HG03521 (cell line): ENCODE results near the gene KCNQ4.

Experiments
- ATAC-seq: cut with Tn5 transposase; IDR thresholded peaks from one replicate; pipeline ENCODE4 v1.9.1; 2021; ENCODE audit warnings: mild to moderate bottlenecking, moderate library complexity; ENCODE audit not compliant: unreplicated experiment

Gene KCNQ4

DNA sequence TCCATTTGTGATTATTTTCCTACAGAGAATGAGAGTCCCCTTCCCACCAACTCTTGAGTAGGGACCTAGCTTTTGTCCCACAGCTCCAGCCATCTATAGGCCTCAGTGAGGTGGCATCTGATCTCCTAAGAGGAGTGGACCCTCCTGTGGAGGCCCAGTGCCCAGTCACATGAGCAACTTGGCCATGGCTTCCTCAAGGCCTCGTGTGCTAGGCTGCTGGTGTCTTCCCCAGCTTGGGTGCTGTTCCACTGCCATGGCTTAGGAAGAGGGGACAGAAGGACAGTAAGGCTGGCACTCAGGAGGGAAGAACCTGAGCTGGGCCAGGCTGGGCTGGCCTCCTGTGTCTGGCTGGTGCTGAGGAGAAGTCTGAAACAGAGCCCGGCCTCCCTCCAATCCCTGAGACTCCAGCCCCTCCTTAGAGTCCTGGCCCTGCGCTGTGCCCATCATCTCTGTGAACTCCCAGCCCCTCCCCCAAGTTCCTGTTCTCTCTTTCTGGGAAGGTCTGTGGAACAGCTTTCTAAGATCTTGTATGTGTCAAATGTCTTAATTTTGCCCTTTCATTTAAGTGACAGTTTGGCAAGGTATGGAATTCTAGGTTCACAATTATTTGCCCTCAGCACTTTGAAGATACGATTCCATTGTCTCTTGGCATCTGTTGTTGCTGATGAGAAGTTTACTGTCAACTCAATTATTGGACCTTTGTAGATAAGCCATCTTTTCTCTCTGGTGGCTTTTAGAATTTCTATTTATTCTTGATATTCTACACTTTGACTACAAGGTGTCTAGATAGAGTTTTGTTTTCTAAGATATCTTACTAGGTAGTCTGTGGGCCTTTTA lies 7.1 kb upstream of the KCNQ4 start:
- ATAC-seq = no peak

DNA sequence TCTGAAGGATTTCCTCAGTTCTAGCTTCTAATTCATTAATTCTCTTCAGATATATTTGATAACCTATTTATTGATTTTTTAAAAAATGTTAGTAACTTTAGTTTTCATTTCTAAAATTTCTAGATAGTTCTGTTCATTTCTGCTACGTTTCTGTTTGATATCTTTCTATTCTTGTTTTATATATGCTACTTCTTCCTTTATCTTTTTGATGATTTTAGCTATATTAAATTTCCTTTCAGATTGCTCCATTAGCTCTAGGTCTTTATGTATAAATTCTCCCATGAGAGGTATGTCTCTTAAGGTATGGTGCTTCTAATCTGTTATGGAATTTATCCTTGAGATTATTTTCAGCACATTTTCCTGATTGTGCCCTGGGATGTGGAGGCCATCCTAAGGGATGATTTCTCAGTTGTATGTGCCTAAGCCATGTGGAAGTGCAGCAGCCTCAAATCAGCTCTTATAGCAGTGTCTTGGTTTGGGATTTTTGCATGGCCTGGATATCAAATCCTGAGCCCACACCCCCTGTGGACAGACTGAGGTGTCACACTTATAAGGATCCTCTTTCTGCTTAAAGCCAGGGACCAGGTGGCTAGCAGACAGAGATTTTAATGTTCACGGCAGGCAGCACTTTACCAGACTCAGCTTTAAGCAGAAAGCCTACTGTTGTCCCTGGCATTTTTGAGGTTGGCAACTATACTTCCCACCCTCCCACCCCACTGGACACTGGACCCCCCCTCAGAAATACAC lies 6.2 kb upstream of the KCNQ4 start:
- ATAC-seq = no peak

DNA sequence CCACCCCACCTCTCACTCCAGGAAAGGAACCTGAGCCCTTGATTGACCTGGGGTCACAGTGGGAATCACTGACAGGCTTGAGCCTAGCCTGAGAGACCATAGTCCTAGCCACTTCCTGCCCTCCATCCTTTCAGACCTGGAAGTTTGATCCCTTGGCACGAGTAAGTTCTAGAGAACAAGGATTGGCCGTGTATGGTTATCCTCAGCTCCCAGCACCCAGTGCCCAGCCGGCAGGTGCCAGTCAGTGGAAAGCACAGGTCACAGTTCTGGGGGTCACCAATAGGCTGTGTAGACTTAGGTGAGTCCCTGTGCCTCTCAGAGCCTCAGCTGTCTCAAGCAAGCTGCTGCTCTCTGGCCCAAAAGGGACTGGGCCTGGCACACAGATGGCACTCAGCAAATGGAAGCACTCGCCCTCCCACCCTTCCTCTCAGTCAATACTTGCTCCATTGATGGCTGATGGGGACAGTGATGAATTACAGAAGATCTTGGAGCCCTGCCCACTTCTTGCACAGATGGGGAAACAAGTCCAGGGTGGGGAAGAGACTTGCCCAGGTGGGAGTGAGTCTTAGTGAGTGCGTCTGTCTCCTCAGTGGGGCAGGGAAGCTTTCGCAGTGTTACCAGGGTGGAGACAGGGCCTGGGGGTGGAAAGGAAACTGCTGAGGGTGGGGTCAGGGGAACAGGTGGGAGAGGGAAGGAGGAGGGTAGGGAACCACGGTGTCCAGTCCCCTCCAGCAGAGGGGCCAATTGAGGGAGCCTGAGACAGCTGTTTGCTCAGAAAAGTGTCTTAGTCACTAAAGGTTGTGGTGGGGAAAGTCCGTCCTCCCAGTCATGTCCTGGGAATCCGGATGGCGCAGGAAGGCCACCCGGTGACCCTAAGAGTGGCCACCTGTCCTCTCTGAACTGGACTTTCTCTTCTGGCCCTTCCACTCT lies 2.6 kb upstream of the KCNQ4 start:
- no peak for ATAC-seq

DNA sequence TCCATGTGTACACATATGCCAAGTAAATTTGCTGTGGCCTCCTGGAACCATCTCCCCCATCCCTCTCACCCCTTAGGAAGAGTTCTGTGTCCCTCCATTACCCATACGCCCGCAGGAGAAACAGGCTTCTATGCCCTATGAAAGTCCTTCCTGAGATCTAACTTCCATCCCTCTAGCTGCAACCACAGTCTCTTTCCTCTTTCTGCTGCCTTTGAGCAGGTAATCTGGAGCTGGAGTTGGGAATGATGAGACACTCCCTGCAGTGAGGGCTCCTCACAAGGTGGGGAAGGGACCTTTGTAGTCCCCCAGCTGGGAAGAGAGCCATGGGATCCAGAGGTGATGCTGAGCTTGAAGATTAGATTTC lies 2.0 kb upstream of the KCNQ4 start:
- no peak for ATAC-seq

DNA sequence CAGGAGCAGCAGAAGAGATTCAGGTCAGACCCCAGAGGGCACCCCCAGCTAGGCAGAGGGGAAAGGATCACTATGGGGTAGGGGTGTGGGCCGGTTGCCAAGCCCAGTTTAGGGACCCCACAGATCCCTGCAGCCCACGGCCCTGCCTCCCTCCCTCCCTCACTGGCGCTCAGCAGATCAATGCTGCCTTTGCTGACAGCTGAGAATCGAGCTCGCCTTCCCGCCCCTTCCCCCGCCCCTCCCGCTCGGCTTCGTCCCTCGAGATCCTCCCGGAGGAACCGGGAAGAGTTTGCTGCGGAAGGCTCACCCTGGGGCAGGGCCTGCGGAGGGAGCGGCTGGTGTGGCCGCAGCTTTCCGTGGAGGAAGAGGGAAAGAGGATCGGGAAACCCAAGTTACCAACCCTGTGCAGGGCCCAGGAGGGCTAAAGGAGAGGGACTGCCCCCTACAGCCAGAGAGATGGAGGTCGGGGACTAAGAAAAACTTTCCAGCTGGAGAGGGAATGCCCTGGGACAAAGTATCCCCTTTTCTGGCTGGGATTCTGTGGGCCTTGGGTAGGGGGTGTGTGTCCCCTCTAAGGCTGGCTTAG lies 1.1 kb upstream of the KCNQ4 start:
- no peak for ATAC-seq

DNA sequence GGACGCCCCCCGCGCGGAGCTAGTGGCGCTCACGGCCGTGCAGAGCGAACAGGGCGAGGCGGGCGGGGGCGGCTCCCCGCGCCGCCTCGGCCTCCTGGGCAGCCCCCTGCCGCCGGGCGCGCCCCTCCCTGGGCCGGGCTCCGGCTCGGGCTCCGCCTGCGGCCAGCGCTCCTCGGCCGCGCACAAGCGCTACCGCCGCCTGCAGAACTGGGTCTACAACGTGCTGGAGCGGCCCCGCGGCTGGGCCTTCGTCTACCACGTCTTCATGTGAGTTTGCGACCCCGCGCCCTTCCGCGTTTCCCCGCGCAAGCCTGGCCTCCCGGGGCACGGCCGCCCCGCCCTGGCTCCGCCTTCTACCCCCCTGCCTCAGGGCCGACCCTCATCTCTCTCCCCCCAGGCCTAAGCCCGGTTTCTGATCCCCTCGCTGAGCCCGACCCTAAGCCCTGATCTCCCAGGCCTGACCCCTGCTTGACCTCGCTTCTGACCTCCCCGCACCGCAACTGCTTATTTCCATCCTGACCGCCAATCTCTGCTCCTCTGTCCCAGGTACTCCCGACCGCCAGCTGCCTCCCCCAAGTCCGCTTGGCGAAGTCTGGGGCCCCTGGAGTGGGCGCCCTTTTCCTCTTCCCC lies 669 bp downstream of the KCNQ4 start:
- no peak for ATAC-seq

DNA sequence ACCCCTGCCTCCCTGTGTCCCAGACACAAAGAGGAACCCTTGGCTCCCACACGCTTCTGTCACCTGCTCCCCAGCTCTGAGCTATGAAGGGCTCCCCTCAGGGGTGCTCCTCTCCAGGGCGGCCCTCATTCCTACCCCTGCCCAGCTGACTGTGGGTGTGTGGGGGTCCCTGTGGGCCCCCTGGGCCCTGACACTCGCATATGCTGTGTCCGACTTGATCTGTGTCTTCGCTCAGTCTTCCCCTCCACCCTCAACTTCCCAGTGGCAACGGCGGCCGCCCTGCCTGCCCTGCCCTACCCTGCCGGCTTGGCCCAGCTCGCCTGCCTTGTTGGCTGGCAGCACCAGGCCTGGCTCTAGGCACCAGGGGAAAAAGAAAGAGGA lies 1.2 kb downstream of the KCNQ4 start:
- no peak for ATAC-seq

DNA sequence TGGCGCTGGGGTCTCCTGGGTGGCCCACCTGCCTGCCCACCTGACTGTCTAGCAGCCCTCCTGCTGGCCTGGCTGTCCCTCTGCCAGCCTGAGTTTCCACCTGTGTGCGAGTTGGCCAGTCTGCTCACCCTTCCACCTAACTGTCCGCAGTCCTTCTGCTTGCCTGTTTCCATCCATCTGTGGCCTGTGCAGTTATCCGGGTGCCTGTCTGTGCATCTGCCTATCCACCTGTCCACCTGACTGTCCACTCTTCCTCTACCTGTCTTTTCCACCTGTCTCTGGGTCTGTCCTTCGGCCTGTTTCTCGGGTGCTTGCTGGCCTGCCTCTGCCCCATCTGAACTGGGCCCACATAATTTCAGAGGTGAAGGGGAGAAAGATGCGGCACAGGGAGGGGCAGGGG lies 1.9 kb downstream of the KCNQ4 start:
- ATAC-seq = no peak

DNA sequence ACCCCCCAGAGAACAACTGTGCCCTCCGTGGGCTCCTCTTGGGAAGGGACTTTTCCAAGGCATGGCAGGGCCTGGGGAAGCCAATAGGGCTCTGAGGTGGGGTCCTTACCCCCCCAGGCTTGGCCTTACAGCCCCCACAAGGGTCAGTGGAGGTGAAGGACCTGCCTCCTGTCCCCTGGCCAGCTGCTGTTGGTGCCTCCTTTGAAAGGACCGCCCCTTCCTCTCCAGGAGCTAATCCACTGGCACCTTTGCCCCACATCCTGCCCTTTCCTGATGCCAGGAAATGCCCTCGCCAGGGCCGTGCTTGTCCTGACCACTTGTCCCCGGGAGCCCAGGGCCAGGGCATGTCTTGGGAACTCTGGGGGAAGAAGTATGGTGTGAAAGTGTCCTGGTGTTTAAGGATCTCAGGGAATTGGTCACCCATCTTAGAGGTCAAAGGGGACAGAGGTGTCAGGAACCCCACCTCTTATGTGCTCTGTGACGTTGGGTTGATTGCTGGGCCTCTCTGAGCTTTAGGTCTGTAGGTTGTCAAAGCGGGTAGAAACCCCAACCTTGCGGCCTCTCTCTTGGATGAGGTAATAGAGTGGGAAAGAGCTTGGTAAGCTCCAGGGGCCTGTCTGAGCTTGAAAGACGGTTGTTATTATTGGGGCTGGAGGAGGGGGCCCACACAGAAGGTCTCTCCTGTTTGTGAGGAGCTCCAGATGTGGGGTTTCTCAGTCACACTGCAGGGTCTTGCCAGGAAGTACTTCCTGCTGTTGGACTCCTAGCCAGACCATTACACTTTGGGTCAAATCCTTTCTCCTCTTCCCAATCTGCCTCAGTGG lies 2.8 kb downstream of the KCNQ4 start:
- ATAC-seq = no peak

DNA sequence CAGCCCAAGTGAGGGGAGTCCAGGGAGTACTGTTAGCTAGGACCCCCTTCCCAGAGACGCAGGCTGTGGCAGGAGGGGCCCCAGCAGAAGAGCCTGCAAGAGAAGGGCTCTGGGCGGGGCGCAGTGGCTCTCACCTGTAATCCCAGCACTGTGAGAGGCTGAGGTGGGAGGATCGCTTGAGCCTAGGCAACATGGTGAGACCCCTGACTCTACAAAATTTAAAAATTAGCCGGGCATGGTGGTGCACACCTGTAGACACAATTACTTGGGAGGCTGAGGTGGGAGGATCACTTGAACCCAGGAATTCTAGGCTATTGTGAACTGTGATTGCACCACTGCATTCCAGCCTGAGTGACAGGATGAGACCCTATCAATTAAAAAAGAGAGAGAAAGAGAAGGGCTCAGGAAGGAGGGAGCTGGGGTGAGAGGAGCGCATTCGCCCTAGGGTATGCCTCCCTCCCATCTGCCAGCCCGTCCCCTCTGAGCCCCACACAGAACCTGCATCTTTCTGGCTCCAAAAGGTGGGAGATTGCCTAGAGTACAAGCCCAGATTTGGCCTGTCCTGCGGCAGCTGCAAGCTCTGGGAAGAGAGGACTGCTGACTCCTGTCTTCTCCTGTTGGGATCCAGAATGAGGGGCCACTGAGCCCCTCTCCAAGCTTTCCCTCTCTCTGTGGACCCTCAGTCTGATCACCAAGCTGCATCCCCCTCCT lies 3.6 kb downstream of the KCNQ4 start:
- no peak for ATAC-seq

DNA sequence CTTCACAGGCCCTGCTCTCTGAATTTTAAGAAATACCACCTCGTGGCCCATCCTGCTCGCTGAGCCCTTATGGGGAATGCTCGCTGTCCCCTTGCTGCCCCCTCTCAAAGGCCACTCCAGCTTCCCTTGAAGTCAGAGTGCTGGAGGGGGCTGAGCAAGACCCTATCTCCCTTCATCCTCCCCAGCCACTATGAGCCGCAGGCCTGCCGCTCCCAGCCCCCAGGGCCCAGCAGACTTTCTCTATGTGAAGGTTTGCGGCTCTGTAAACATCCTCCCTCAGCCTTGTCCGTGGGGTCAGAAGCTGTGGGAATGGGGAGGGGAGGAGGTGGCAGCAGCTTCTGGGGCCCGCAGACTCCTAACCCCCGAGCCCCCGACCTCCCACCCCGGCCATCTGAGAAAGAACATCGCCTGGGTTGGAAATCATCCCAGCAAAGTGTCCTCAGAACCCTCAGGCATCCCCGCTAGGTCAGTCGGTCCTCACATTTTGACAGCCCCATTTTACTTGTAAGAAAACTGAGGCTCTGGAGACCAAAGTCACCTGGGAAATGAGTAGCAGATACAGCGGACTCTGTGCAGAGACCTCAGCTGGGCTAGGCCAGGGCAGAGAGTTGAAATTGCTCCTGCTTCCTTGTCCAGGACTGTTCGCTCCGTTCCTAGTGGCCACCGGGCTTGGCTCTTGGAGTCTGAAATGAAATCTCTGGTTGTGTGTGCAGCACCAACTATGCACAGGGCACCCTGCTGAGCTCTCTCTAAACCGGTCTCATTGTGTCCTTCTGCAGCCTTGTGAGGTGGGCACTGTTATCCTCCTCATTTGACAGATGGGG lies 4.4 kb downstream of the KCNQ4 start:
- no peak for ATAC-seq

DNA sequence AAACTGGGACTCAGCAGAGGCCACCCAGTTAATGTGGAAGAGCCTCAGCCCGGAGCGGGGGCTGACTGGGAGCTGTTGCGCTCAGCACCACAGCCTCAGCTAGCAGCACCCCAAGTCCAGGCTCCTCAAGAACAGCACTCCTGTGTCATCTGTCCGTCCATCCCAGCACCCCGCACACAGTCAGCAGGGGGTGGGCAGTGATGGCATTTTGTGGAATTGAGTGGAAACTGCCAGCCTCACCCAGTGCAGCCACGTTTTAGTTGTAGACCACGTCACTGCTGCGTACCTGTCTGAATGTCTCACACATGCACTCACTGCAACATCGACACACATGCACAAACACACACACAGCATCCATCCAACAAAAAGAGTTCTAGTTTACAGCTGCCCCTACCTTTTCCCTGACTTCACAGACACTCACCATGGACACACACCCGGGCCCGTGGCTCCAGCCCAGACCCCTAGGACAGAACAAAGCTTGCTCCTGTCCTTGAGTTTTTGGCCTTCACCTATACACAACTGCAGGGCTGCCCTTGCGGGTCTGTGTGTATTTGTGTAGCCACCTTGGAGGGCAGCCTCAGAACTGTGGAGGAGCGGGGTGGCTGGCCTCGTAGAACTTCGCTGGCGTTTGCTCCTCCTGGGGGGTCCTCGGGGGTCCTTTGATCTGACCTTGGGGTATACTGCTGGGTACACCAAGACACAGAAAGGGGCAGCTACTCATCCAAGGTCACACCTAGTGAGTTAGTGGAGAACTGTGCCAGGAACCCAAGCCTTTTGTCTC lies 5.2 kb downstream of the KCNQ4 start:
- no peak for ATAC-seq

DNA sequence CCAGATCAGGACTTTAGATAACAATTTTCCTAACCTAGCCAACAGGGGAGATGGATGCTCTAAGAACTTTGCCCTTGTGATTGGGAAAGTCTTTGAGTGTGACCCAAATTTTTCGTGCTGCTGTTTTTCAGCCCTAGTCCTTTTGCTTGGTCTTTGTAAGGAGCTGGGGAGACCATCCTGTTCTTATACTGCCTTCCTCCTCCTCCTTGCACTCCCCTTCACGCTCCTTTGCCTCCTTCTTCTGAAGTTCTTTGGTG lies 5.7 kb downstream of the KCNQ4 start:
- ATAC-seq = no peak

DNA sequence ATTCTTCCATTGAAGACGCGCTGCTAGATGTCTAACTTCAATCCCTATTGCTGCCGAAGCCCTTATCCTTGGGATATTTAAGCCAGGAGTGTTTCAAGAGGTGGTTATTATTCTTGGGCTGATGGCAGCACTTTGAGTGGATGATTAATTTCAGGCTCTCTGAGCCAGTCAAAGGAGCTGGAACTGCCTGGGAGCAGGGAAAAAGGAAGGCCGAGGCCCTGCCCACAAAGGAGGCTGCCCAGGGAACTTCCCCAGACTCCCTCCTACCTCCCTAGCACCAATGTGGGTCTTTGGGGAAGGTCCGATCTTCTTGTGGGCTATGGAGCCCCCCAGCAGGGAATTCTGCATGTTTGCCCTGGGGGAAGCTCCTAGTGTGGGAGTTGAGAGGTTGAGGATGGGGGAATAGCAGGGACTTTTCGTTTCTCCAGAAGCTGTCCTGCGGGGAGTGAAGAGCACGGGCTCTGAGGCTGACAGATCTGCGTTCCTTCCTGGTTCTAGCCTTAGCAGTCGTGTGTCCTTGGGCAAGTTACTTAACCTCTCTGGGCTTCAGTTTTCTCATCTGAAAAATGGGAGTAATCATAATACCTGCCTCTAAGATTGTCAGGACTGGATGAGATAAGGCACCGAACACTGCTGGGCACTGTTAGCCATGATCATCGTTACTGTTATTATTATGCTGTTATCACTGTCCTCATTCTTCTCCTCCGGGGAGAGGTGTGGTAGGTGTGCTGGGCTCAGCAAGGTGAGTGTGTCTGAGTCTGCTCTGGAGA lies 6.3 kb downstream of the KCNQ4 start:
- ATAC-seq = no peak

DNA sequence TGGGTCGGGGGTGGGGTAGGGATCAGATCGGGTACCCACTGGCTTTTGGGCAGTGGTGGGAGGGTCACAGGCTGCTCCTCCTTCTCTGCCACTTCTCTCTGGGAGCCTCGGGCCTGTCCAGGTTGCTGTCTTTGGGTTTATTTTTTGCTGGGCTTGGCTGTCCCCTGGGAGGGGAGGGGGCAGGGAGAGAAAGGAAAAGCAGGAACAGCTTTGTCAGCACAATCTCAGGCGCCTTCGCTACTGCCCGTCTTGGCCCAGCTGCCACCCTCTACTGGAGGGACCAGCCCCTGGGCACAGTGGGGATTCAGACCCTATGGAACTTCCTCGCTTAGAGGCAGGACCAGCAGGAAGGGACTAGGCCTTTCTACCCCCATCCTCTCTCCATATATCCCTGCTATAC lies 8.4 kb downstream of the KCNQ4 start:
- no peak for ATAC-seq

DNA sequence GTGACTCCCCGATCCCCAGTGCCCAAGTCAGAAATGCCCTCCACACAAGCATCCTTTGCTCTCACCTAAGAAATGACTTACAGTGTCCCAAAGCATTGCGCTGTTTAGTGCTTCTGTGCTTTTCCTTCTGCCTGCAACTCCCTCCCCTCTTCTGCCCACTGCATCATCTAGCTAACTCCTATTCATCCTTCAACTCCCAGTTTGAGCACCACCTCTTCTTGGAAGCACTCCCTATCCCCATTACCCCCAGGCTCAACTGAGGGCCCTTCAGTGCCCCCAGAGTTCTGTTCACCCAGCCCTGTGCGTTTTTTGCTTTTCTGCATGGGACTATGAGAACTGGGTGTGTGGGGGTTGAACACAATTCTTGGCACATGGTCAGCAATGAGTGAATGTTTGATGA lies 10.0 kb downstream of the KCNQ4 start:
- no peak for ATAC-seq

DNA sequence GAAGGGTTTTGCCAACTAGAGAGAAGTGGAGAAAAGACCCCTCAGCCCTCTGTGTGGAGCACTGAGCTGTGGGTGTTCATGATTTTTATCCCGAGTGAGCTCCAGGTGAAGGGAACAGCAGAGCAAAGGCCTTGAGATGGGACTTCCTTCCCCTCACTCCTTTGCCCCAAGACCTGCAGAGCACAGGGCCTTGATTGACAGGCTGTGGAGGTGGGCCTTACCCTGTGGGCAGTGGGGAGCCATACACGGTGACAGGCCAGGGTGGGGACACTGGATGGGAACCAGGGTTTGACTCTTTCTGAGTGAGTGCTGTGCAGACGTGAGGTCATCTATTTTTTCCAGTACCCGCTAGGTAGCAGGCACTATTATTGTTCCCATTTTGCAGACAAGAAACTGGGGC lies 10.5 kb downstream of the KCNQ4 start:
- ATAC-seq = no peak
